Measurements from ENCODE around the gene CDK5. TPM values are rescaled to one million over a fixed set of nuclear protein-coding genes. Genes with fewer than 3 reads are reported as not detected.

CDK5 gene
- total RNA-seq, 1 experiment from 2014 or later, result 21.1 TPM

DNA sequence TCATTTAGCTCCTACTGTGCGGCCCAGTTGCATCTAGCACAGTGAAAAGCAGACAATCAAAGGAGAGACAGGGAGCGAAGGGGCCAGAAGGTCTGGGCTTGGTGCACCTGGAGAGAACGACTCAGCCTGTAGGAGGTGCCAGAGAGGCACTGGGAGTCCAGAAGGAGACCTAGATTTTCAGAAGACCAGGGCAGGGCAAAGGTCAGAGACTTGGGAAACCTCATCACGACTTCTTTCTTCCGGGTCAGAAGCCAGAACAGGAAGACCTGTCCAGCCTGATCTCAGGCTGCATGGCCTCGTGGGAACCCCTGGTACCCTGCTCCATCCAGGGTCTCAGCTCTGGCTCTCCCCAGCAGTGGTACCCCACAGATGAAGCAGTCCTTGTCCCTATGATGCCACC lies 33.7 kb upstream of the CDK5 start:
- no peak overlapping the region for H3K27ac ChIP-seq (ENCODE audit: low read depth, low read length, poor library complexity, severe bottlenecking)
- no peak overlapping the region for H3K4me3 ChIP-seq (ENCODE audit: low read depth, low read length, poor library complexity, severe bottlenecking)
- no peaks in the 10 kb centered on the region for H3K9me3 ChIP-seq (ENCODE audit: low read depth, low read length, poor library complexity, severe bottlenecking)
- TF ChIP-seq, protein P1, sequence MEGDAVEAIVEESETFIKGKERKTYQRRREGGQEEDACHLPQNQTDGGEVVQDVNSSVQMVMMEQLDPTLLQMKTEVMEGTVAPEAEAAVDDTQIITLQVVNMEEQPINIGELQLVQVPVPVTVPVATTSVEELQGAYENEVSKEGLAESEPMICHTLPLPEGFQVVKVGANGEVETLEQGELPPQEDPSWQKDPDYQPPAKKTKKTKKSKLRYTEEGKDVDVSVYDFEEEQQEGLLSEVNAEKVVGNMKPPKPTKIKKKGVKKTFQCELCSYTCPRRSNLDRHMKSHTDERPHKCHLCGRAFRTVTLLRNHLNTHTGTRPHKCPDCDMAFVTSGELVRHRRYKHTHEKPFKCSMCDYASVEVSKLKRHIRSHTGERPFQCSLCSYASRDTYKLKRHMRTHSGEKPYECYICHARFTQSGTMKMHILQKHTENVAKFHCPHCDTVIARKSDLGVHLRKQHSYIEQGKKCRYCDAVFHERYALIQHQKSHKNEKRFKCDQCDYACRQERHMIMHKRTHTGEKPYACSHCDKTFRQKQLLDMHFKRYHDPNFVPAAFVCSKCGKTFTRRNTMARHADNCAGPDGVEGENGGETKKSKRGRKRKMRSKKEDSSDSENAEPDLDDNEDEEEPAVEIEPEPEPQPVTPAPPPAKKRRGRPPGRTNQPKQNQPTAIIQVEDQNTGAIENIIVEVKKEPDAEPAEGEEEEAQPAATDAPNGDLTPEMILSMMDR (conservative IDR thresholded peaks at IDR 0.05; ENCODE audit: low read depth, low read length), result peak; percentile 52
- no peak for TF ChIP-seq EZH2 (IDR thresholded peaks at IDR 0.05; ENCODE audit: borderline replicate concordance, low read depth, low read length, poor library complexity, severe bottlenecking)
- BruUV-seq (replicated peaks), result no TSS peak
- peaks cover 18% of the 10 kb centered on the region for H3K36me3 ChIP-seq (ENCODE audit: insufficient read depth, low read length, poor library complexity, severe bottlenecking)
- peaks cover 12% of the 10 kb centered on the region for H3K4me1 ChIP-seq (ENCODE audit: insufficient read depth, low read length, poor library complexity, severe bottlenecking)
- intact Hi-C loops (cut with micrococcal nuclease; ENCODE audit: unreplicated experiment), result no loop called here
- POLR2A ChIA-PET (ENCODE audit: low non-redundant PET), result no interaction called here
- CTCF ChIA-PET, result interaction anchor here (1.0 kb wide), 1 partner anchor 20 kb away, joined by 4 read pairs; no protein-coding TSS in a partner anchor
- DNase-seq (ENCODE audit: low spot score), result no peak
- no peaks in the 10 kb centered on the region for H3K27me3 ChIP-seq (replicated peaks; ENCODE audit: insufficient read depth, low read depth, low read length, poor library complexity)

DNA sequence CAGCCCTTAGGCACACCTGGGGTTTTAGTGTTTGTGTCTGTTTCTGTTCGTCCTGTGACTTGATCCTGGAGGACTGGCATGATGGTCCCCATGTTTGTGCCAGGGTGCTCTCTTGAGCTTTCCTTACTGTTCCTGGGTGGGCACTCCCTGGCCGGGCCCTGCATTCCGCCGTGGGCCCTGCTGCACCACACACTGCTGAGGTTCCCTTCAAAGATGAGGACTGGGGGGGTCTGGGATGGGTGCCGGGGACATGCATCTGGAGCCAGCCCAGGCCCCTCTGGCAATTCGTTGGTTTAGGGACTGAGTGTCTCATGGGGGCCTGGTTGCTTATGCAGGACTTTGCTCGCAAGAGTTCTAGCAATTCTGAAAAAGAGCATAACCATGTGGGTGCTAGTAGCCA lies 33.3 kb upstream of the CDK5 start:
- H3K27me3 ChIP-seq (replicated peaks; ENCODE audit: insufficient read depth, low read depth, low read length, poor library complexity), result no peaks in the 10 kb centered on the region
- DNase-seq (ENCODE audit: low spot score), result no peak
- H3K36me3 ChIP-seq (ENCODE audit: insufficient read depth, low read length, poor library complexity, severe bottlenecking), result peaks cover 18% of the 10 kb centered on the region
- no peak overlapping the region for H3K4me3 ChIP-seq (ENCODE audit: low read depth, low read length, poor library complexity, severe bottlenecking)
- ChIA-PET CTCF (interaction anchor here (1.0 kb wide), 1 partner anchor 20 kb away, joined by 4 read pairs; no protein-coding TSS in a partner anchor), POLR2A (ENCODE audit: low non-redundant PET) (no interaction called here)
- intact Hi-C loops (cut with micrococcal nuclease; ENCODE audit: unreplicated experiment), result no loop called here
- TF ChIP-seq, protein P1 (conservative IDR thresholded peaks at IDR 0.05; ENCODE audit: low read depth, low read length), result no peak
- no TSS peak for BruUV-seq (replicated peaks)
- H3K9me3 ChIP-seq (ENCODE audit: low read depth, low read length, poor library complexity, severe bottlenecking), result no peaks in the 10 kb centered on the region
- no peak overlapping the region for H3K27ac ChIP-seq (ENCODE audit: low read depth, low read length, poor library complexity, severe bottlenecking)
- H3K4me1 ChIP-seq (ENCODE audit: insufficient read depth, low read length, poor library complexity, severe bottlenecking), result peaks cover 13% of the 10 kb centered on the region

GRCh38 chr7:151089893-151090730 lies 32.4 kb upstream of the CDK5 start:
- Histone ChIP-seq H3K4me1 (ENCODE audit: insufficient read depth, low read length, poor library complexity, severe bottlenecking) (peaks cover 20% of the 10 kb centered on the region), H3K4me3 (ENCODE audit: low read depth, low read length, poor library complexity, severe bottlenecking) (no peak overlapping the region), H3K36me3 (ENCODE audit: insufficient read depth, low read length, poor library complexity, severe bottlenecking) (peaks cover 18% of the 10 kb centered on the region), H3K27ac (ENCODE audit: low read depth, low read length, poor library complexity, severe bottlenecking) (no peak overlapping the region), H3K27me3 (replicated peaks; ENCODE audit: insufficient read depth, low read depth, low read length, poor library complexity) (no peaks in the 10 kb centered on the region), H3K9me3 (ENCODE audit: low read depth, low read length, poor library complexity, severe bottlenecking) (no peaks in the 10 kb centered on the region)
- DNase-seq (ENCODE audit: low spot score), result no peak
- no TSS peak for BruUV-seq (replicated peaks)
- no peak for TF ChIP-seq EZH2 (IDR thresholded peaks at IDR 0.05; ENCODE audit: borderline replicate concordance, low read depth, low read length, poor library complexity, severe bottlenecking)
- TF ChIP-seq, protein P1 (conservative IDR thresholded peaks at IDR 0.05; ENCODE audit: low read depth, low read length), result no peak
- POLR2A ChIA-PET (ENCODE audit: low non-redundant PET), result no interaction called here
- intact Hi-C loops (cut with micrococcal nuclease; ENCODE audit: unreplicated experiment), result no loop called here
- CTCF ChIA-PET, result interaction anchor here (1.0 kb wide), 1 partner anchor 21 kb away, joined by 4 read pairs; no protein-coding TSS in a partner anchor
